Upper lobe of right lung (tissue), 1 donor: ENCODE measurements around the gene SUSD1. TPM values are rescaled to one million over a fixed set of nuclear protein-coding genes. Genes with fewer than 3 reads are reported as not detected.
A peak's percentile ranks its signal among the peaks of the same experiment; 100 is the strongest.

Source experiments
- ATAC-seq: fragments of 200-7000 bp; cut with Tn5 transposase; one replicate; pipeline ENCODE4 v1.9.1; 2020; ENCODE audit warnings: mild to moderate bottlenecking, moderate library complexity
- DNase-seq: peaks from one replicate; pipeline ENCODE4 v3.0.0-alpha.2; 2020
- H3K27ac ChIP-seq: fragments of 200-600 bp; one replicate; pipeline ENCODE4 v1.8.0; 2022
- H3K27me3 ChIP-seq: fragments of 200-600 bp; one replicate; pipeline ENCODE4 v1.8.0; 2022; ENCODE audit warnings: mild to moderate bottlenecking
- H3K36me3 ChIP-seq: fragments of 200-600 bp; one replicate; pipeline ENCODE4 v1.8.0; 2022
- H3K4me1 ChIP-seq: fragments of 200-600 bp; one replicate; pipeline ENCODE4 v1.8.0; 2022
- H3K4me3 ChIP-seq: fragments of 200-600 bp; one replicate; pipeline ENCODE4 v1.8.0; 2022; ENCODE audit warnings: mild to moderate bottlenecking
- H3K9me3 ChIP-seq: fragments of 200-600 bp; one replicate; pipeline ENCODE4 v1.8.0; 2022
- intact Hi-C: fragments of 100-400 bp; cut with DNase I; formaldehyde crosslinking; loops from one replicate; pipeline ENCODE4 v1.11.0; 2022
- total RNA-seq: library from RNA; stranded (reverse); fragmentation: NEBNext Ultra II Directional; extraction: Animal tissue kit (Norgen Biotek cat#: 25700); gene quantifications from one replicate; pipeline ENCODE4 v1.2.1, GENCODE V29; 2021
- TF ChIP-seq, protein P1 (sequence below): fragments of 200-600 bp; IDR thresholded peaks from one replicate; pipeline ENCODE4 v1.8.0; 2022; ENCODE audit warnings: antibody characterized with exemption
- donor health status: DM: no; HTN: yes; CAD: no; lungs with severe emphysema.

Gene SUSD1
- total RNA-seq, 1 donor from 2014 or later = 31.0 TPM

DNA sequence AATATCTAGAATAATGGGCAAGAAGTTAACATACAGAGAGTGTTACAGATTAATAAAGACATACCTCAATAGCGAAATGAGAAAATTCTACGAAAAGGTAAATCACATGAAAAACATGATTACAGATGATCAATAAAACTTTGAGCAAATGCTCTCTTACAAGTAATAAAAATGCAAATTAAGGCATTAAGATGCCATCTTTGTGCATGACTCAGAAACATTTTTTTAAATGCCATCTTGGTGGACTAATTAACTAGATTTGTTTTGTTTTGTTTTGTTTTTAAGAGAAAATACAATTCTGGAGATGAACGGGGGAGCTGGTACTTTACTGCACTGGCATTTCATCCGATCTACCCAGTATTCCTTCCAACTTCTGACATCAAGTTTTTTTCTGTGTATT is 130.2 kb downstream of the SUSD1 start:
- Histone ChIP-seq H3K36me3 (peaks cover 8% of the 10 kb centered on the region), H3K9me3 (no peaks in the 10 kb centered on the region), H3K27ac (no peak overlapping the region), H3K27me3 (no peaks in the 10 kb centered on the region), H3K4me1 (peaks cover 7% of the 10 kb centered on the region), H3K4me3 (no peak overlapping the region)
- TF ChIP-seq, protein P1, sequence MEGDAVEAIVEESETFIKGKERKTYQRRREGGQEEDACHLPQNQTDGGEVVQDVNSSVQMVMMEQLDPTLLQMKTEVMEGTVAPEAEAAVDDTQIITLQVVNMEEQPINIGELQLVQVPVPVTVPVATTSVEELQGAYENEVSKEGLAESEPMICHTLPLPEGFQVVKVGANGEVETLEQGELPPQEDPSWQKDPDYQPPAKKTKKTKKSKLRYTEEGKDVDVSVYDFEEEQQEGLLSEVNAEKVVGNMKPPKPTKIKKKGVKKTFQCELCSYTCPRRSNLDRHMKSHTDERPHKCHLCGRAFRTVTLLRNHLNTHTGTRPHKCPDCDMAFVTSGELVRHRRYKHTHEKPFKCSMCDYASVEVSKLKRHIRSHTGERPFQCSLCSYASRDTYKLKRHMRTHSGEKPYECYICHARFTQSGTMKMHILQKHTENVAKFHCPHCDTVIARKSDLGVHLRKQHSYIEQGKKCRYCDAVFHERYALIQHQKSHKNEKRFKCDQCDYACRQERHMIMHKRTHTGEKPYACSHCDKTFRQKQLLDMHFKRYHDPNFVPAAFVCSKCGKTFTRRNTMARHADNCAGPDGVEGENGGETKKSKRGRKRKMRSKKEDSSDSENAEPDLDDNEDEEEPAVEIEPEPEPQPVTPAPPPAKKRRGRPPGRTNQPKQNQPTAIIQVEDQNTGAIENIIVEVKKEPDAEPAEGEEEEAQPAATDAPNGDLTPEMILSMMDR = no peak
- ATAC-seq = no peak
- intact Hi-C loops = no loop called here
- no peak for DNase-seq

DNA sequence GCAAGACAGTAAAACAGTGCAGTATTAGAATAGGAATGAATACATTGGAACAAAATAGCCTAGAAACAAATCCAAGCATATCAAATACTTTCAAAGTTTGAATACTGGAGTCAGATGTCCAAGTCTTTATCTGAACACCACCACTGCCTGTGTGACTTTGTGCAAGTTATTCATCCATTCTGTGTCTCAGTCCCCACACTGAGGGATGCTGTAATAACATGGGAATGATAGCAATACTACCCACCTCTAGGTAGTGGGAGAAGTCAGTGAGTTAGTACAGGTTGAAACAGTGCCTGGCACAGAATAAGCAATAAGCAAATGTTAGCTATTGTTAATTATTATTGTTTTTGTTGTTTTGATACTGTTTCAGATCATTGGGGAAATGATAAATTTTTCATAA is 130.9 kb downstream of the SUSD1 start:
- TF ChIP-seq, protein P1 = no peak
- Histone ChIP-seq H3K36me3 (peaks cover 8% of the 10 kb centered on the region), H3K4me3 (no peak overlapping the region), H3K9me3 (no peaks in the 10 kb centered on the region), H3K4me1 (peaks cover under 1% of the 10 kb centered on the region), H3K27ac (no peak overlapping the region), H3K27me3 (no peaks in the 10 kb centered on the region)
- DNase-seq = no peak
- intact Hi-C loops = no loop called here
- ATAC-seq = no peak

DNA sequence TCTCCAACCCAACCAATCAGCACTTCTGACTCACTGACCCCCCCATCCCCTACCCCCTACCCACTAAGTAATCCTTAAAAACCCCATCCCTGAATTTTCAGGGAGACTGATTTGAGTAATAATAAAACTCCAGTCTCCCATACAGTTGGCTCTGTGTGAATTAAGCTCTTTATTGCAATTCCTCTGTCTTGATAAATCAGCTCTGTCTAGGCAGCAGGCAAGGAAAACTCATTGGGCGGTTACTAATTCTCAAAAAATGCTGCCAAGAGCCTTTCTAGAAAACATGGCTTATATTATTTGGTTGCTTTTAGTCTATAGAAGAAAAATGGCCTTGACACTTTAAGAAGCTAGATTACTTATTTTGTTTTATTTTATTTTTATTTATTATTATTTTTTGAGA is 131.7 kb downstream of the SUSD1 start:
- DNase-seq (no peak), ATAC-seq (no peak)
- TF ChIP-seq, protein P1 = no peak
- no peaks in the 10 kb centered on the region for H3K4me1 ChIP-seq
- no peak overlapping the region for H3K27ac ChIP-seq
- intact Hi-C loops = no loop called here
- H3K27me3 ChIP-seq = no peaks in the 10 kb centered on the region
- no peak overlapping the region for H3K4me3 ChIP-seq
- H3K36me3 ChIP-seq = peaks cover 8% of the 10 kb centered on the region
- H3K9me3 ChIP-seq = no peaks in the 10 kb centered on the region

DNA sequence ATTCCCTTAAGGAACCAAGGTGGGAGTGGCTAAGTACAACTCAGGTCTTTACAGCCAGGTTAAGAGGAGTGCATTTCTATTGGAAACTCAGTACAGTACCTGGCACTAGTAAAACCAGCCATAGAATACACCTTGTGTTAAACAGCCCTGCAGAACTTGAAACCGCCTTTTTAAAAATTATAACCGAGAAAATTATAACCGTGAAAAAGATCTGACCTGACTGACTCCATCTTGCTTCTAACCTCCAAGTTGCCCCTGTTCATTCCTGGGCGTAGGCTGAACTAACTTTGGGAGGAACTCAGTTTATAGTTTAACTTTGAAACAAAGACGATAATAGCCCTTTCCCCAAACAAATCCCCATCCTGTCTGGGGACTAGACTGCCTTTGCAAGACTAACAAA is 132.3 kb downstream of the SUSD1 start:
- no peaks in the 10 kb centered on the region for H3K27me3 ChIP-seq
- no peak for DNase-seq
- TF ChIP-seq, protein P1 = no peak
- intact Hi-C loops = no loop called here
- no peaks in the 10 kb centered on the region for H3K9me3 ChIP-seq
- H3K4me3 ChIP-seq = no peak overlapping the region
- ATAC-seq = no peak
- H3K4me1 ChIP-seq = no peaks in the 10 kb centered on the region
- no peak overlapping the region for H3K27ac ChIP-seq
- H3K36me3 ChIP-seq = peaks cover 8% of the 10 kb centered on the region

DNA sequence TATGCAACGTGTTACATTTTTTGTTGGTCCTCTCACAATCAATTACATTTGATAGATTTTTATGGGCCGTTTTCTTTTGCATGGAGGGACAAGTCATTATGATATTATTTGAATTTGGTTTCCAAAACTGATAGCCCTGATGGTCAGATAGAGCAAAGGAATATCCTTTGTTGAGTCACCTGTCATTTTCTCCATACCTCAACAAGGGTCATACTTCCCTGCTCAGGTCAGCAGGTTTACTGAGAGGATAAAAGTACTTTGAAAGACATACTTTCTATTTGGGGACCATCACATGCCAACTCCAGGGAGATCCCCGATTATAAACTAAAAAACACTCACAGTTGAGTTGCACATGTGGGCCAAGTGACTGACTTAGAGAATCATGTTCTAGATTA is 132.9 kb downstream of the SUSD1 start:
- DNase-seq (no peak), ATAC-seq (no peak)
- H3K4me3 ChIP-seq = no peak overlapping the region
- H3K27ac ChIP-seq = no peak overlapping the region
- no peaks in the 10 kb centered on the region for H3K27me3 ChIP-seq
- TF ChIP-seq, protein P1 = no peak
- intact Hi-C loops = no loop called here
- H3K4me1 ChIP-seq = no peaks in the 10 kb centered on the region
- H3K9me3 ChIP-seq = no peaks in the 10 kb centered on the region
- peaks cover 8% of the 10 kb centered on the region for H3K36me3 ChIP-seq

DNA sequence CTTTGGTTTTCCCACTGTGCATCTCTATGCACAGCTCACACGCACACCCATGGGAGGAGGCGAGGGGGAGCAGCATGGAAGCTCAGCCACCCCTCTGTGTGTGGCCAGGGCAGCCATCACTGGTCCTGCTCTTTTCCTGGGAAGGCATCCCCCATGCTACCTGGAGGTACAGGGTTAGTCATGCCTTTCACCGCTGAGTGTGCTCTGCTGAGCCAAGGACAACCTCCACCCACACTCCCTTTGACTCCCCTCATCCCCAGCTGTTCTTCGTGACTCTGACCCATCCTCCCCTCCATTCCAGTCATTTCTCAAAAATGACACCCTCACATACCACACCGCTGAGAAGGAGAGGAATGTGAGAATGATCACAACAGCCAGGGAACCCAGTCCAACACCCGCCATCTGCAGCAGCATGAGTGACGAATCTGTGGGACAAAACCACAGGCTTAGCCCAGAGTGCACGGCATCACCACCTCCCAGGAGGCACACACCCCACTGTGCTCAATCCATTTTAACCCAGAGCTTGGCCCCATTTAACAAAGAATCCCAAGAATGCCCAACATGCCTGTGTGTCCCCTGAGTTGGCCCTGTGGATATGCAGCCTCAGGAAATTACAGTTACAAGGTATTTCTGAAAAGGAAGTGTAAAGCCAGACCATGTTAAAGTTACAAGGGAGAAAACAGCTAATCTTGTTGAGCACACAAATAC is 133.4 kb downstream of the SUSD1 start:
- H3K27me3 ChIP-seq = no peaks in the 10 kb centered on the region
- peaks cover 8% of the 10 kb centered on the region for H3K36me3 ChIP-seq
- no peaks in the 10 kb centered on the region for H3K4me1 ChIP-seq
- DNase-seq (no peak), ATAC-seq (peak; percentile 70)
- intact Hi-C loops = no loop called here
- TF ChIP-seq, protein P1 = no peak
- no peak overlapping the region for H3K27ac ChIP-seq
- H3K9me3 ChIP-seq = no peaks in the 10 kb centered on the region
- H3K4me3 ChIP-seq = no peak overlapping the region
